Measurements from ENCODE around the gene SPSB3.

SPSB3 gene

GRCh38 chr16:1727651-1728624, 54.4 kb downstream of the SPSB3 start:
- H3K36me3 ChIP-seq (ENCODE audit: low read depth), result peaks cover 16% of the 10 kb centered on the region
- ATAC-seq (ENCODE audit: low read depth) (no peak), DNase-seq (ENCODE audit: low spot score) (no peak)
- H3K27me3 ChIP-seq (ENCODE audit: insufficient read depth, poor library complexity, severe bottlenecking), result no peaks in the 10 kb centered on the region
- H3K4me3 ChIP-seq (ENCODE audit: severe bottlenecking), result no peak overlapping the region
- no peaks in the 10 kb centered on the region for H3K9me3 ChIP-seq (ENCODE audit: severe bottlenecking)
- no peak overlapping the region for H3K27ac ChIP-seq (ENCODE audit: poor library complexity, severe bottlenecking)
- TF ChIP-seq CTCF (IDR thresholded peaks at IDR 0.05; ENCODE audit: poor library complexity, severe bottlenecking), result no peak
- H3K4me1 ChIP-seq (ENCODE audit: insufficient read depth, poor library complexity, severe bottlenecking), result peaks cover 5% of the 10 kb centered on the region

Measured in RWPE2 (cell line).